ENCODE results near the gene SMARCB1. TPM values are rescaled to one million over a fixed set of nuclear protein-coding genes. Genes with fewer than 3 reads are reported as not detected.

The SMARCB1 gene
- total and polyA plus RNA-seq, 2 donors (not counting 1 experiment from before 2014, with no cell fraction given): 20.5 to 86.4 TPM

GRCh38 chr22:23827351-23827995 is 40.7 kb downstream of the SMARCB1 start:
- Histone ChIP-seq H3K4me2 (ENCODE audit: extremely low read depth, insufficient read depth, low read length) (no peak overlapping the region), H4K20me1 (ENCODE audit: control insufficient read depth, extremely low read depth, insufficient read depth, low read length) (no peaks in the 10 kb centered on the region), H3K36me3 (ENCODE audit: control insufficient read depth, insufficient read depth, low read length) (peaks cover 30% of the 10 kb centered on the region), H3K4me3 (replicated peaks in 1 of 4; ENCODE audit: control extremely low read depth in 1 of 4, insufficient read depth in 1 of 4, low read depth in 3 of 4, low read length in 4 of 4) (no peak overlapping the region), H3K79me2 (ENCODE audit: control insufficient read depth, insufficient read depth, low read length) (peaks cover 8% of the 10 kb centered on the region), H3K27ac (ENCODE audit: insufficient read depth, low read length) (peak overlapping the region; percentile 61), H3K9me3 (ENCODE audit: control insufficient read depth, insufficient read depth, low read depth, low read length) (no peaks in the 10 kb centered on the region), H3K9ac (ENCODE audit: insufficient read depth, low read length) (no peak overlapping the region), H3K4me1 (ENCODE audit: control insufficient read depth, extremely low read depth, insufficient read depth, low read length) (peaks cover 4% of the 10 kb centered on the region), H2AFZ (ENCODE audit: low read length) (no peak overlapping the region), H3K27me3 (ENCODE audit: control insufficient read depth, insufficient read depth, low read length) (no peaks in the 10 kb centered on the region)
- TF ChIP-seq EZH2 (IDR thresholded peaks at IDR 0.05; ENCODE audit: low read length, missing control alignments) (no peak), CTCF (conservative IDR thresholded peaks at IDR 0.05 in 1 of 2, IDR thresholded peaks at IDR 0.05 in 1 of 2; ENCODE audit: low read depth in 1 of 2, low read length in 2 of 2) (no peak)
- DNase-seq (ENCODE audit: low read depth in 2 of 2): no peak

DNA sequence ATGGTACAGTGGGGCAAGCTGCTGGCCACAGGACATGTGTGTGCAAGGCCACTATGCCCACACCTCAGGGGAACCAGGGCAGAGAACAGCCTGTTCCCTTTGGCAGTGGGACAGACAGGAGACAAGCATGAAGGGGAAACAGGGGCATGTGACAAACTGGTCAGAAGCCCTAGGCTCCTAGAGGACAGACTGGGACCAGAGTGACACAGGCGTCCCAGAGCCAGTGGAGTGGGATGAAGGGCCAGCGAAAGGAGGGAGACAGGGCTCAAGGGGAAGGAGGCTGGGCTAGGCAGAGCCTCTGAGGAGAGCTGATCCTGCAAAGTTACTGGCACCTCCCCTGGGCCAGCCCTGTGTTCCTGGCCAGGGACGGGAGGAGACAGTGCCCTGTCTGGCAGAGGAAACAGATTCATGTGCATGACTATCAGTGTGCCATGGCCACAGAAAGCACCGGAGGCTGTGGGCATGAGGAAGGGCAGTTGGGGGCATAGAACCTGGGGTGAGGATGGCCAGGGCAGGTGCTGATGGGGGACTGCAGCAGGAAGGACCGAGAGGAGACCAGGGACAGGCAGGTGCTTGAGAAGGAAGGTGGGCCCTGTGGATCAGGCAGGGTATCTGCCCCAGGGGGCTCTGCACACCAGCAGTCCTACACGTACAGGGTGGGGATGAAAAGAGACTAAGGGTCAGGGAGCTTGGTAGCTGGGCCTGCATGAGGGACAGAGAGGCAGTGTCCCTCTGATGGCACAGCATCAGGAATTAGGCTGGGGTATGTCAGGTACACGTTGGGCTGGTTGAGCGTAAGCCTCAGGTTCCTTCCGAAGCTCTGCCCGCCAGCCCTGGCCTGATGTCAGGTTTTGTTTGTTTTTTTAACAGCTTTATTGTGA is 42.3 kb downstream of the SMARCB1 start:
- no peaks in the 10 kb centered on the region for H4K20me1 ChIP-seq (ENCODE audit: control insufficient read depth, extremely low read depth, insufficient read depth, low read length)
- peaks cover 4% of the 10 kb centered on the region for H3K4me1 ChIP-seq (ENCODE audit: control insufficient read depth, extremely low read depth, insufficient read depth, low read length)
- no peak overlapping the region for H3K9ac ChIP-seq (ENCODE audit: insufficient read depth, low read length)
- no peak overlapping the region for H3K27ac ChIP-seq (ENCODE audit: insufficient read depth, low read length)
- DNase-seq (ENCODE audit: low read depth in 2 of 2): no peak
- no peak overlapping the region for H3K4me2 ChIP-seq (ENCODE audit: extremely low read depth, insufficient read depth, low read length)
- H3K27me3 ChIP-seq (ENCODE audit: control insufficient read depth, insufficient read depth, low read length): no peaks in the 10 kb centered on the region
- H3K79me2 ChIP-seq (ENCODE audit: control insufficient read depth, insufficient read depth, low read length): peaks cover 8% of the 10 kb centered on the region
- TF ChIP-seq CTCF (conservative IDR thresholded peaks at IDR 0.05 in 1 of 2, IDR thresholded peaks at IDR 0.05 in 1 of 2; ENCODE audit: low read depth in 1 of 2, low read length in 2 of 2): no peak
- no peak for TF ChIP-seq EZH2 (IDR thresholded peaks at IDR 0.05; ENCODE audit: low read length, missing control alignments)
- H3K9me3 ChIP-seq (ENCODE audit: control insufficient read depth, insufficient read depth, low read depth, low read length): no peaks in the 10 kb centered on the region
- no peak overlapping the region for H2AFZ ChIP-seq (ENCODE audit: low read length)
- H3K4me3 ChIP-seq (replicated peaks in 1 of 4; ENCODE audit: control extremely low read depth in 1 of 4, insufficient read depth in 1 of 4, low read depth in 3 of 4, low read length in 4 of 4): no peak overlapping the region
- peaks cover 27% of the 10 kb centered on the region for H3K36me3 ChIP-seq (ENCODE audit: control insufficient read depth, insufficient read depth, low read length)

DNA sequence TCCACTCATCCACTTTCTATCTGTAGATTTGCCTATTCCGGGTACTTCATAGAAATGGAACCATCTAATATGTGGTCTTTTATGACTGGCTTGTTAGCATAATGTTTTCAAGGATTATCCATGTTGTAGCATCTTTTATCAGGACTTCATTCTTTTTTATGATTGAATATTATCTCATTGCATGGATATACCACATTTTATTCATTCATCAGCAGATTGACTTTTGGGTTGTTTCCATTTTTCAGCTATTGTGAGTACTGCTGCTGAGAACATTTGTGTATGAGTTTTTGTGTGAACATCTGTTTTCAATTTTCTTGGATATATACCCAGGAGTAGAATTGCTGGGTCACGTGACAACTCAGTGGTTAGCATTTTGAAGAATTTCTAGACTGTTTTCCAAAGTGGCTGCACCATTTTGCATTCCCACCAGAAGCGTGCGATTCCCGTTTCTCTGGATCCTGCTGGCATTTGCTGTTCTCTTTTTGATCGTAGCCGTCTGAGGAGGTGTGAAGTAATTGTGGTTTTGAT is 43.1 kb downstream of the SMARCB1 start:
- H3K79me2 ChIP-seq (ENCODE audit: control insufficient read depth, insufficient read depth, low read length): peaks cover 8% of the 10 kb centered on the region
- peak; percentile 81 to 94 for DNase-seq (ENCODE audit: low read depth in 2 of 2)
- H2AFZ ChIP-seq (ENCODE audit: low read length): no peak overlapping the region
- no peak overlapping the region for H3K9ac ChIP-seq (ENCODE audit: insufficient read depth, low read length)
- peaks cover 4% of the 10 kb centered on the region for H3K4me1 ChIP-seq (ENCODE audit: control insufficient read depth, extremely low read depth, insufficient read depth, low read length)
- H3K27me3 ChIP-seq (ENCODE audit: control insufficient read depth, insufficient read depth, low read length): no peaks in the 10 kb centered on the region
- TF ChIP-seq CTCF (conservative IDR thresholded peaks at IDR 0.05 in 1 of 2, IDR thresholded peaks at IDR 0.05 in 1 of 2; ENCODE audit: low read depth in 1 of 2, low read length in 2 of 2) (no peak), EZH2 (IDR thresholded peaks at IDR 0.05; ENCODE audit: low read length, missing control alignments) (no peak)
- peaks cover 27% of the 10 kb centered on the region for H3K36me3 ChIP-seq (ENCODE audit: control insufficient read depth, insufficient read depth, low read length)
- H3K27ac ChIP-seq (ENCODE audit: insufficient read depth, low read length): no peak overlapping the region
- no peaks in the 10 kb centered on the region for H3K9me3 ChIP-seq (ENCODE audit: control insufficient read depth, insufficient read depth, low read depth, low read length)
- no peak overlapping the region for H3K4me3 ChIP-seq (replicated peaks in 1 of 4; ENCODE audit: control extremely low read depth in 1 of 4, insufficient read depth in 1 of 4, low read depth in 3 of 4, low read length in 4 of 4)
- H4K20me1 ChIP-seq (ENCODE audit: control insufficient read depth, extremely low read depth, insufficient read depth, low read length): no peaks in the 10 kb centered on the region
- no peak overlapping the region for H3K4me2 ChIP-seq (ENCODE audit: extremely low read depth, insufficient read depth, low read length)

All from fibroblast of lung (primary cell).